GM23338 (cell line): ENCODE measurements around the gene RPL13. TPM values are rescaled to one million over a fixed set of nuclear protein-coding genes. Genes with fewer than 3 reads are reported as not detected.

Experiments used
- ATAC-seq: fragments of 200-7000 bp; cut with Tn5 transposase; 3 replicates; pipeline ENCODE4 v1.9.1; 2020
- DNase-seq: peaks from one replicate; pipeline ENCODE4 v3.0.0-alpha.2; 2015; ENCODE audit warnings: low spot score
- H2AFZ ChIP-seq: fragments of 200-600 bp; sonication (generic); 2 replicates; pipeline ENCODE4 v1.8.0; 2016; ENCODE audit warnings: antibody characterized with exemption, mild to moderate bottlenecking, moderate library complexity
- H3F3A ChIP-seq: fragments of 200-600 bp; sonication (generic); replicated peaks from 2 replicates; pipeline ENCODE4 v1.8.0; 2017; ENCODE audit warnings: antibody characterized with exemption, mixed run types, low read depth
- H3K27ac ChIP-seq: fragments of 200-600 bp; sonication (generic); 2 replicates; pipeline ENCODE4 v1.6.1; 2016; ENCODE audit warnings: low read depth
- H3K27me3 ChIP-seq: fragments of 200-600 bp; sonication (generic); 2 replicates; pipeline ENCODE4 v1.8.0; 2016; ENCODE audit warnings: mild to moderate bottlenecking, mixed run types, moderate library complexity; ENCODE audit not compliant: insufficient read depth
- H3K36me3 ChIP-seq: fragments of 200-600 bp; sonication (generic); 2 replicates; pipeline ENCODE4 v1.8.0; 2016; ENCODE audit warnings: mild to moderate bottlenecking; ENCODE audit not compliant: insufficient read depth
- H3K4me1 ChIP-seq: fragments of 200-600 bp; sonication (generic); 2 replicates; pipeline ENCODE4 v1.8.0; 2016; ENCODE audit warnings: mild to moderate bottlenecking, moderate library complexity; ENCODE audit not compliant: insufficient read depth
- H3K4me2 ChIP-seq: fragments of 200-600 bp; sonication (generic); 2 replicates; pipeline ENCODE4 v1.7.1; 2017; ENCODE audit warnings: mixed run types
- H3K4me3 ChIP-seq: fragments of 200-600 bp; sonication (generic); 2 replicates; pipeline ENCODE4 v1.6.1; 2016; ENCODE audit warnings: mixed run types
- H3K79me2 ChIP-seq: fragments of 200-600 bp; sonication (generic); replicated peaks from 2 replicates; pipeline ENCODE4 v1.8.0; 2017; ENCODE audit warnings: mild to moderate bottlenecking; ENCODE audit not compliant: insufficient read depth
- H3K9me2 ChIP-seq: fragments of 200-600 bp; sonication (generic); 2 replicates; pipeline ENCODE4 v1.8.0; 2017; ENCODE audit not compliant: insufficient read depth
- H4K20me1 ChIP-seq: fragments of 200-600 bp; sonication (generic); replicated peaks from 2 replicates; pipeline ENCODE4 v1.8.0; 2017; ENCODE audit warnings: mild to moderate bottlenecking; ENCODE audit not compliant: insufficient read depth
- H3K27ac Mint-ChIP-seq: 2 replicates; pipeline ENCODE4 v1.8.0; 2020; ENCODE audit warnings: inconsistent platforms, mild to moderate bottlenecking, moderate library complexity, mixed read lengths
- H3K27me3 Mint-ChIP-seq: 3 replicates; pipeline ENCODE4 v1.8.0; 2022; ENCODE audit warnings: low read depth, mild to moderate bottlenecking, moderate library complexity, mixed read lengths, inconsistent platforms; ENCODE audit not compliant: insufficient read depth, poor library complexity
- H3K36me3 Mint-ChIP-seq: 3 replicates; pipeline ENCODE4 v1.8.0; 2021; ENCODE audit warnings: low read depth, mild to moderate bottlenecking, inconsistent platforms, moderate library complexity, mixed read lengths
- H3K4me1 Mint-ChIP-seq: 3 replicates; pipeline ENCODE4 v1.8.0; 2020; ENCODE audit warnings: mild to moderate bottlenecking, inconsistent platforms, mixed read lengths
- H3K4me3 Mint-ChIP-seq: 3 replicates; pipeline ENCODE4 v1.8.0; 2021; ENCODE audit warnings: moderate library complexity, mild to moderate bottlenecking, inconsistent platforms, mixed read lengths
- H3K9me3 Mint-ChIP-seq: 3 replicates; pipeline ENCODE4 v1.8.0; 2020; ENCODE audit warnings: moderate library complexity, mild to moderate bottlenecking, inconsistent platforms, mixed read lengths
- CREB1 ChIP-seq: fragments of 250-450 bp; sonication (Bioruptor Pico); IDR thresholded peaks from 2 replicates; pipeline ENCODE4 v1.5.0; 2020; ENCODE audit warnings: low read depth, mild to moderate bottlenecking, moderate library complexity
- CTCF ChIP-seq, 2 experiments: fragments of 200-600 bp in 1 of 2; sonication (generic) in 1 of 2; conservative IDR thresholded peaks; 2 replicates each; pipeline versions ENCODE4 v1.5.1 to v1.6.1; 2016 to 2017; ENCODE audit warnings: antibody characterized with exemption in 2 of 2, low read depth in 2 of 2, mild to moderate bottlenecking in 2 of 2, moderate library complexity in 1 of 2
- ETS1 ChIP-seq: IDR thresholded peaks from 2 replicates; pipeline ENCODE4 v1.6.1; 2016; ENCODE audit warnings: antibody characterized with exemption
- EZH2 ChIP-seq: fragments of 200-600 bp; sonication (generic); IDR thresholded peaks from one replicate; pipeline ENCODE4 v1.8.0; 2017; ENCODE audit warnings: antibody characterized with exemption, mild to moderate bottlenecking, low read depth; ENCODE audit not compliant: unreplicated experiment
- EZH2phosphoT487 ChIP-seq: fragments of 200-600 bp; sonication (generic); IDR thresholded peaks from one replicate; pipeline ENCODE4 v1.8.1; 2018; ENCODE audit warnings: antibody characterized with exemption; ENCODE audit not compliant: unreplicated experiment
- JUNB ChIP-seq: IDR thresholded peaks from one replicate; pipeline ENCODE4 v1.6.1; 2016; ENCODE audit warnings: antibody characterized with exemption; ENCODE audit not compliant: unreplicated experiment
- NANOG ChIP-seq: IDR thresholded peaks from 2 replicates; pipeline ENCODE4 v1.6.1; 2016; ENCODE audit warnings: antibody characterized with exemption, borderline replicate concordance
- POLR2AphosphoS5 ChIP-seq: IDR thresholded peaks from 2 replicates; pipeline ENCODE4 v1.6.1; 2016; ENCODE audit warnings: antibody characterized with exemption, low read depth
- REST ChIP-seq: IDR thresholded peaks from one replicate; pipeline ENCODE4 v1.6.1; 2018; ENCODE audit warnings: antibody characterized with exemption; ENCODE audit not compliant: unreplicated experiment
- STAT1 ChIP-seq: IDR thresholded peaks from one replicate; pipeline ENCODE4 v1.6.1; 2016; ENCODE audit warnings: antibody characterized with exemption; ENCODE audit not compliant: unreplicated experiment
- ZNF114 ChIP-seq: fragments of 250-450 bp; sonication (Bioruptor Pico); IDR thresholded peaks from 2 replicates; pipeline ENCODE4 v1.5.0; 2020; ENCODE audit warnings: mild to moderate bottlenecking, moderate library complexity
- ZNF331 ChIP-seq: fragments of 250-450 bp; sonication (Bioruptor Pico); IDR thresholded peaks from 2 replicates; pipeline ENCODE4 v1.5.0; 2020; ENCODE audit warnings: low read depth, mild to moderate bottlenecking, moderate library complexity
- ZNF462 ChIP-seq: fragments of 250-450 bp; sonication (Bioruptor Pico); IDR thresholded peaks from 2 replicates; pipeline ENCODE4 v1.5.0; 2020; ENCODE audit warnings: mild to moderate bottlenecking, moderate library complexity
- long read RNA-seq: library from polyadenylated mRNA; unstranded; transcript quantifications from one replicate; pipeline ENCODE4 v2.0.0, GENCODE V29; 2020; ENCODE audit not compliant: unreplicated experiment
- polyA plus RNA-seq: library from polyadenylated mRNA; unstranded; fragments of >200 nt; fragmentation: Nextera tagmentation; extraction: Ambion mirVana; gene quantifications from 2 replicates; pipeline ENCODE4 v1.2.1, GENCODE V29; 2016
- total RNA-seq: library from RNA; depleted of rRNA; stranded (reverse); fragments of >200 nt; shearing (Covaris generic); gene quantifications from 2 replicates; pipeline ENCODE4 v1.2.3, GENCODE V29; 2014; rRNA removed

The RPL13 gene
- total RNA-seq (3,617 and 4,677 TPM in 2 replicates), polyA plus RNA-seq (3,489 and 3,901 TPM in 2 replicates)
- long read RNA-seq, full-length matches to known transcripts: 2,423 of 2,632 reads
- long read RNA-seq, partial matches to known transcripts: 166 of 2,632 reads
- long read RNA-seq, other reads (novel, unspliced or antisense): 43 of 2,632 reads

GRCh38 chr16:89560378-89561141, at the start of gene RPL13:
RPL13 (plus strand) TSS chr16:89560682; CDS start chr16:89560960, 278 bp downstream.
- Histone ChIP-seq H4K20me1 (peaks cover 24% of the 10 kb centered on the region), H3K36me3 (peaks cover 35% of the 10 kb centered on the region), H3F3A (peaks cover 78% of the 10 kb centered on the region), H3K4me3 (peak within 1 kb of the TSS; percentile 99), H3K4me2 (peak within 1 kb of the TSS; percentile 99), H3K27me3 (no peaks in the 10 kb centered on the region), H3K27ac (peak within 1 kb of the TSS; percentile 99), H3K4me1 (peaks cover 26% of the 10 kb centered on the region), H3K79me2 (peaks cover 32% of the 10 kb centered on the region), H3K9me2 (no peaks in the 10 kb centered on the region), H2AFZ (no peak within 1 kb of the TSS)
- TF ChIP-seq ZNF114 (CRISPR knock-in tag): no peak
- no peak for TF ChIP-seq EZH2
- TF ChIP-seq STAT1: no peak
- TF ChIP-seq JUNB: no peak
- no peak for TF ChIP-seq ZNF331 (CRISPR knock-in tag)
- TF ChIP-seq ETS1: peak; percentile 85
- no peak for TF ChIP-seq REST
- TF ChIP-seq CTCF (conservative IDR thresholded peaks at IDR 0.05; ENCODE audit: low read depth in 2 of 2): no peak
- no peak for TF ChIP-seq ZNF462 (CRISPR knock-in tag)
- no peak for TF ChIP-seq NANOG
- peak; percentile 85 for TF ChIP-seq CREB1
- TF ChIP-seq POLR2AphosphoS5: peak; percentile 98; the same call in 1 of the 2 replicates
- TF ChIP-seq EZH2phosphoT487: no peak
- peak within 1 kb of the TSS; percentile 98 for H3K27ac Mint-ChIP-seq
- peaks cover 69% of the 10 kb centered on the region for H3K36me3 Mint-ChIP-seq
- peak within 1 kb of the TSS; percentile 95 for H3K4me3 Mint-ChIP-seq
- peaks cover 12% of the 10 kb centered on the region; the same call in 1 of the 3 replicates for H3K9me3 Mint-ChIP-seq
- H3K27me3 Mint-ChIP-seq: peaks cover 40% of the 10 kb centered on the region
- peak; percentile 67 for ATAC-seq
- DNase-seq: peak; percentile 98
- H3K4me1 Mint-ChIP-seq: peaks cover 38% of the 10 kb centered on the region
